Fibroblast of the aortic adventitia (primary cell): ENCODE measurements around the gene DRG2. TPM values are rescaled to one million over a fixed set of nuclear protein-coding genes. Genes with fewer than 3 reads are reported as not detected.
A peak's percentile ranks its signal among the peaks of the same experiment; 100 is the strongest.

ENCODE experiments used
- DNase-seq: peaks from one replicate; pipeline ENCODE4 v3.0.0-alpha.2; 2010; ENCODE audit warnings: low read depth
- H3K4me3 ChIP-seq: 2 replicates; pipeline ENCODE4 v1.5.1; 2011; ENCODE audit warnings: low read depth, mild to moderate bottlenecking, control low read depth, low read length, moderate library complexity
- CTCF ChIP-seq: IDR thresholded peaks from 2 replicates; pipeline ENCODE4 v1.5.1; 2011; ENCODE audit warnings: mild to moderate bottlenecking, low read length, control low read depth, inconsistent platforms; ENCODE audit not compliant: insufficient read depth
- total RNA-seq: library from RNA; depleted of rRNA; stranded (reverse); fragments of >200 nt; gene quantifications from 2 replicates; pipeline ENCODE4 v1.2.3, GENCODE V29; 2012; ENCODE audit warnings: low replicate concordance

DRG2 gene
- 7.4 and 25.3 TPM in 2 replicates for total RNA-seq

- peak within 1 kb of the TSS; percentile 99 for H3K4me3 ChIP-seq
- peak; percentile 93 for DNase-seq
- TF ChIP-seq CTCF = no peak
Observed at GRCh38 chr17:18087610-18088491, at the start of gene DRG2. TSS of gene DRG2 (plus strand) at chr17:18087948. CDS start at chr17:18088024, 76 bp downstream.

GRCh38 chr17:18038149-18038850, 49.4 kb upstream of the DRG2 start:
- peak overlapping the region; percentile 96 for H3K4me3 ChIP-seq
- TF ChIP-seq CTCF = no peak
- DNase-seq = no peak

GRCh38 chr17:18038861-18039534, 48.8 kb upstream of the DRG2 start, which contains the start of the genes ATPAF2 and GID4:
TSS of gene ATPAF2 (minus strand) at chr17:18039168. CDS start at chr17:18039013, 155 bp downstream.
TSS of gene GID4 (plus strand) at chr17:18039408. CDS start at chr17:18039465, 57 bp downstream.
- DNase-seq = peak; percentile 97
- H3K4me3 ChIP-seq = peak within 1 kb of the TSS; percentile 96
- peak; percentile 7 for TF ChIP-seq CTCF

- peak overlapping the region; percentile 79 for H3K4me3 ChIP-seq
- TF ChIP-seq CTCF = no peak
- no peak for DNase-seq
Observed at GRCh38 chr17:18039535-18040260, 48.0 kb upstream of the DRG2 start.

- peak overlapping the region; percentile 79 for H3K4me3 ChIP-seq
- TF ChIP-seq CTCF = no peak
- DNase-seq = no peak
Observed at GRCh38 chr17:18040261-18040858, 47.4 kb upstream of the DRG2 start.
